ENCODE results near the gene ICAM4. TPM values are rescaled to one million over a fixed set of nuclear protein-coding genes. Genes with fewer than 3 reads are reported as not detected.

ICAM4 gene
- total RNA-seq, 1 donor from 2014 or later: 2.5 TPM

- intact Hi-C loops (cut with micrococcal nuclease): no loop called here
These were observed 3.7 kb downstream of the ICAM4 start for GRCh38 chr19:10290357-10290875.

- intact Hi-C loops (cut with micrococcal nuclease): no loop called here
These were observed 4.3 kb downstream of the ICAM4 start for GRCh38 chr19:10290876-10291553.

DNA sequence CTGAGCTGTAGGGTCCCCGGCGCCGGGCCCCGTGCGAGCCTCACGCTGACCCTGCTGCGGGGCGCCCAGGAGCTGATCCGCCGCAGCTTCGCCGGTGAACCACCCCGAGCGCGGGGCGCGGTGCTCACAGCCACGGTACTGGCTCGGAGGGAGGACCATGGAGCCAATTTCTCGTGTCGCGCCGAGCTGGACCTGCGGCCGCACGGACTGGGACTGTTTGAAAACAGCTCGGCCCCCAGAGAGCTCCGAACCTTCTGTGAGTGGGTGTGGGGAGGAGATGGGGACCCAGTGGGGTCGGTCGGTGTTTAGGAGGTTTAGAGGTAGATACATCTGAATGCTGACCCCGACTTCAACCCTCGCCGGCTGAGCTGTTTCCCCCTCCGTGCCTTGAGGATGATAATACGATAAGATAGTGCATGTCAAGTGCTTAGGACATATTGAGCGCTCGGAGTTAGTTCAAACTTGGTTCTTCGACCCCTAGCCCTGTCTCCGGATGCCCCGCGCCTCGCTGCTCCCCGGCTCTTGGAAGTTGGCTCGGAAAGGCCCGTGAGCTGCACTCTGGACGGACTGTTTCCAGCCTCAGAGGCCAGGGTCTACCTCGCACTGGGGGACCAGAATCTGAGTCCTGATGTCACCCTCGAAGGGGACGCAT, 4.9 kb downstream of the ICAM4 start:
- intact Hi-C loops (cut with micrococcal nuclease): loop anchor here (2.0 kb wide), 1 partner anchor 41 kb away; the partner anchor contains the start of gene RAVER1

DNA sequence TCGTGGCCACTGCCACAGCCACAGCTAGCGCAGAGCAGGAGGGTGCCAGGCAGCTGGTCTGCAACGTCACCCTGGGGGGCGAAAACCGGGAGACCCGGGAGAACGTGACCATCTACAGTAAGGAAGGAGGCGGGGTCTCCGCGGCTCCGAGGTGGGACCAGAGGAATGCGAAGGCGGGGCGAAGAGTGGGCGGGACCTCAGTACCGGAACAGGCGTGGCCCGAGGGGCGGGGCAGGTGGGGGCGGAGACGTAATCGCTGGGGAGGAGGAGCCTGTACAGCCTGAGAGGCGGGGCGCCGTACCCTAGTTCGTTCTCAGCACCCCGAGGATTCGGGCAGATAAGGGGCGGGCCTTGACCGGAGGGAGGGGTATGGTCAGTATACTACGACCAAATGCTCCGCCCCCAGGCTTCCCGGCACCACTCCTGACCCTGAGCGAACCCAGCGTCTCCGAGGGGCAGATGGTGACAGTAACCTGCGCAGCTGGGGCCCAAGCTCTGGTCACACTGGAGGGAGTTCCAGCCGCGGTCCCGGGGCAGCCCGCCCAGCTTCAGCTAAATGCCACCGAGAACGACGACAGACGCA, 5.5 kb downstream of the ICAM4 start:
- intact Hi-C loops (cut with micrococcal nuclease): loop anchor here (2.0 kb wide), 1 partner anchor 41 kb away; the partner anchor contains the start of gene RAVER1

DNA sequence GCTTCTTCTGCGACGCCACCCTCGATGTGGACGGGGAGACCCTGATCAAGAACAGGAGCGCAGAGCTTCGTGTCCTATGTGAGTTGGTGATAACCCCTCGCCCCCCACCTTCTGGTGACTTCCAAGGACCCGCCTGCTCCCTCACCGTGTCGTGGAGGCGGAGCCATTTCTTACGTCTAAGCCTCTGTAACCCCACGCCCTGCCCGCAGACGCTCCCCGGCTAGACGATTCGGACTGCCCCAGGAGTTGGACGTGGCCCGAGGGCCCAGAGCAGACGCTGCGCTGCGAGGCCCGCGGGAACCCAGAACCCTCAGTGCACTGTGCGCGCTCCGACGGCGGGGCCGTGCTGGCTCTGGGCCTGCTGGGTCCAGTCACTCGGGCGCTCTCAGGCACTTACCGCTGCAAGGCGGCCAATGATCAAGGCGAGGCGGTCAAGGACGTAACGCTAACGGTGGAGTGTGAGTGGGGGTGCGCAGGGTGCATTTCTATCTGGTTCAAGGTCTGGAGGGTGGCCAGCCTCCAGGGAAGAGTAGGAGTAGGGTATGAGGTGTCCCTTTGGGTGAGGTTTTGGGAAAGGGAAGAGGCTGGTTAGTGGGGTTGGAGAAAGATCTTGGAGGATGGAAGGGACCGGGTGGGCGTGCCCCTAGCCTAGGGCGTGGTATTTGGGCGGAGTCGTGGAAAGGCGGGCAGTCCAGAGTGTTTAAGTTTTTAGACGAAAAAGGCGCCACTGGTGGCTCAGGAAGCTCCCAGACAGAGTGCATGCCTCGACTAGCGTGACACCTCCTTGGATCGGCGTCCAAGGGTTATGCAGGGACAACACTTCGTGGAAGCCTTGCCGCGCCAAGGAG, 6.3 kb downstream of the ICAM4 start:
- intact Hi-C loops (cut with micrococcal nuclease): loop anchor here (2.0 kb wide), 1 partner anchor 40 kb away; the partner anchor contains the start of gene RAVER1

DNA sequence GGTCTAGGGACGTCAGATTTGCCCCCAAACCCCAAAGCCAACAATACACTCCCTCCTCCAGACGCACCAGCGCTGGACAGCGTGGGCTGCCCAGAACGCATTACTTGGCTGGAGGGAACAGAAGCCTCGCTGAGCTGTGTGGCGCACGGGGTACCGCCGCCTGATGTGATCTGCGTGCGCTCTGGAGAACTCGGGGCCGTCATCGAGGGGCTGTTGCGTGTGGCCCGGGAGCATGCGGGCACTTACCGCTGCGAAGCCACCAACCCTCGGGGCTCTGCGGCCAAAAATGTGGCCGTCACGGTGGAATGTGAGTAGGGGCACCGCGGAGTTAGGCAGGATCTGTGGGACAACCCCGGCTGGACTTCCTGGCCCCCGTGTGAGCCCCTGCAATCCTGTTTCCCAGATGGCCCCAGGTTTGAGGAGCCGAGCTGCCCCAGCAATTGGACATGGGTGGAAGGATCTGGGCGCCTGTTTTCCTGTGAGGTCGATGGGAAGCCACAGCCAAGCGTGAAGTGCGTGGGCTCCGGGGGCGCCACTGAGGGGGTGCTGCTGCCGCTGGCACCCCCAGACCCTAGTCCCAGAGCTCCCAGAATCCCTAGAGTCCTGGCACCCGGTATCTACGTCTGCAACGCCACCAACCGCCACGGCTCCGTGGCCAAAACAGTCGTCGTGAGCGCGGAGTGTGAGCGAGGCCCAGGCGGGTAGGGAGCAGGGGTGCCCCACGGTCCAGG, 7.0 kb downstream of the ICAM4 start:
- intact Hi-C loops (cut with micrococcal nuclease): loop anchor here (2.0 kb wide), 1 partner anchor 39 kb away; the partner anchor contains the start of gene RAVER1

GRCh38 chr19:10294368-10294697, 7.6 kb downstream of the ICAM4 start:
- intact Hi-C loops (cut with micrococcal nuclease): no loop called here

DNA sequence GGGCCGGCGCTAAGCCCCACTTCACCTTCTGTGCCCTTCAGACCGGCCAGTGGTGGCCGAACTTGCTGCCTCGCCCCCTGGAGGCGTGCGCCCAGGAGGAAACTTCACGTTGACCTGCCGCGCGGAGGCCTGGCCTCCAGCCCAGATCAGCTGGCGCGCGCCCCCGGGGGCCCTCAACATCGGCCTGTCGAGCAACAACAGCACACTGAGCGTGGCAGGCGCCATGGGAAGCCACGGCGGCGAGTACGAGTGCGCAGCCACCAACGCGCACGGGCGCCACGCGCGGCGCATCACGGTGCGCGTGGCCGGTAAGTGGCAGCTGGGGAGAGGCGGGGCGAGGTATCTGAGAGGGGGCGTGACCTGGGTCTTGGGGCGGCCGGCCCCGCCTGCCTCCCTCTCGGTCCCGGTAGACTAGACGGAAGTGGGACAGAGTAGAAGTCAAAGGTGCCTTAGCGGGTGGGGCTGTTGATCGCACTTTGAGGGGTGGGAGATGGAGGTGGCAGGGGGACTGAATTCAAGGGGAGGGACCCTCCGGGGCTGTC, 8.6 kb downstream of the ICAM4 start:
- intact Hi-C loops (cut with micrococcal nuclease): no loop called here

DNA sequence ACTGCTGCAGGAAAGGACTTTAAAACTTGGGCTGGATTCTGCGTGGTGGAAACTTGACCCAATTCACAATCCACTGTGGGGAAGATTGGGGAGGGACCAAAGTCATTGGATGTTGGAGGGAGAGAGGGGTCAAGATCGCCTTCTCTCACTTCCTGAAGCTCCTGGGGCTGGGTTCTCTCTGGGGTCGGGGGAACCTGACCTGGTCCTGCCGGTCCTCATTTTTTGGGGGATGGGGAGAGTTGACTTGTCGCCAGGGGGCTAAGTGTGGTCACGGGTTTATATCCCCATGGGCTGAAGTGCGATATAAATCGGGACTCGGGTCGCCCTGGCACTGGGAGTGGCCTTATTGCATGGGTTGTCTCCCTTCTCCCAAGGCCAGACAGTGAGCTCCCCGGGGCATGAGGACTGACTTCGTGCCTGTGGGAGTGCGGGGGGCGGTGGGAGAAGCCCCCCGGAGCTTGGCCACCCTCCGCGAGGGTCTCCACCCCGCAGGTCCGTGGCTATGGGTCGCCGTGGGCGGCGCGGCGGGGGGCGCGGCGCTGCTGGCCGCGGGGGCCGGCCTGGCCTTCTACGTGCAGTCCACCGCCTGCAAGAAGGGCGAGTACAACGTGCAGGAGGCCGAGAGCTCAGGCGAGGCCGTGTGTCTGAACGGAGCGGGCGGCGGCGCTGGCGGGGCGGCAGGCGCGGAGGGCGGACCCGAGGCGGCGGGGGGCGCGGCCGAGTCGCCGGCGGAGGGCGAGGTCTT, 9.3 kb downstream of the ICAM4 start:
- intact Hi-C loops (cut with micrococcal nuclease): no loop called here

DNA sequence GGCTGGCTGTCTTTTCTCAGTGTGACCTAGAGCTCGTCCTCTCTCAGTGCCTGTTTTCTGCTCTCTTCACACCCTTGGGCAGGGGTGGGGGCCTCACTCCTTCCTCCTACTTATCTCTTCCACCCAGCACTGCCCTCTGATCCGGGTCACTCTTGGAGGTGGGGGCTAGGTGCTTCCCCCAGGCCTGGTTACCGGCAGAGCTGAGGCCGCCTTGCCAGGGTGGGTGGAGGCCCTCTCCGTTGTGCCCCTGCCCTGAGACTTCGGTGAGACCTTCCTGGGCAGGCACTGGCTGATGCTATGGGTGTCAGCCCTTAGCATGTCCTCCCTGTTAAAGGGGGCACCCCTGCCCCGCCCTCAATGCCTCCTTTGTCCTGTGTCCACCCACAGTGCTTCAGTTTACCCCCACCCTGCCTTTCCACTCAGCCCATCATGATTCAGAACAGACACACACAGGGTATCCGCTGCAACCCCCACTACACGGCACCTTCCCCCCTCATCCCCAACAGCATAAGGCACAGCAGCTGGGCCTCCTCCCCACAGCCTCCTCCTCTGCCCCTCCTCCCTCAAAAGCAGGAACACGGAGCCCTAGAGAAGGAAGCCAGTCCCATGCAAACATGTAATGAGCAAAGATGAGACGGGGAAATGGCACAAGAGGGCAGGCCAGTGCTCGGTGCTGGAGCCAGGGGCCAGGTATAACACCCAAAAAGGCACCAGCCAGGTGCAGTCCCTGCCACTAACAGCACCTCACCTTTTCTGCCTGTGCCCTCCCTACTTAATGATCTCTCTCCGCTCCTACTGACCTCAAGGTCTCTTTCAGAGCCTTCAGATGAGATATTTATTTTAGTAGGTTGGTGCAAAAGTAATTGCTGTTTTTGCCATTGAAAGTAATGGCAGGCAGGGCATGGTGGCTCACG, 13.0 kb downstream of the ICAM4 start:
- intact Hi-C loops (cut with micrococcal nuclease): no loop called here

DNA sequence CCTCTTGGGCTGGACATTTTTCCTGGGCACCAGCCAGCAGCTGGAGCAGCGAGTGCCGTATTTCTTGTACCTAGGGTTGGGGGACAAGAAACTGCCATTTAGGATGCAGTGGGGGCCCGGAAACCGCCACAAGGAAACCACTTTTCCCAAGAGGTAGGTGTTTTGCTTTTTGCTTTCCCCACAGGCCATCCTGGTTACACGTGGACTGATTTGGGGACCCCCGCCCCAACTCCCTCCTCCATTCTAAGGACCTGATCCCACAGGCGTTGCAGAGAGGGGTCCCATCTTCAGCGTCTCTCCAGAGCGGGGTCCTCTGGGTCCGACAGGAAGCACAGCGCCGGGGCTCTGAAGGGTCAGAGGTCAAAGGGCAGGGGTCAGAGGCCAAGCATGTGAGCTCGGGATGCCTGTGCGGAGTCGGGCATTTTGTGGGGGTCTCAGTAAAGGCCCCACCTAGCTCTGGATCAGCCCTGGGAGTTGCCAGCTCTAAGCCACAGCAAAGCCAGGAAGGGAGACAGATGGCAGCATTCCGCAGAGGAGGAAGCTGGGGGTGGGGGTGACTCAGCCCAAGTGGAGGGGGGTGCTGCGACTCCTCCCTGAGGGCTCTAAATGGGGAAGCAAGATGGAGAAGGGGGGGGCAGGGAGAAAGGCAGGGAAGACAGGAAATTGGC, 18.5 kb downstream of the ICAM4 start:
- intact Hi-C loops (cut with micrococcal nuclease): no loop called here

DNA sequence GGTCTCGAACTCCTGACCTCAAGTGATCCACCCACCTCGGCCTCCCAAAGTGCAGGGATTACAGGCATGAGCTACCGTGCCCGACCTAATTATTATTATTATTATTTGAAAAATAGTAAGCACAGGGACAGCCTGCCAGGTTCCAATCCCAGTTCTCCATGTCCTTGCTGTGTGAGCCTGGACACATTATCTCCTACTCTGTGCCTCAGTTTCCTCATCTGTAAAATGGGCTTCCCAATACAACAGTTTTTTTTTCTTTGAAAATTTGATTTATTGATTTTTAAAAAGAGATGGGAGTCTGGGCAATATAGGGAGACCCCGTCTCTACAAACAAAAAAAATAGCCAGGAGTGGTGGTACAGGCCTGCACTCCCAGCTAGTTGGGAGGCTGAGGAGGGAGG, 19.6 kb downstream of the ICAM4 start:
- intact Hi-C loops (cut with micrococcal nuclease): no loop called here

GRCh38 chr19:10309423-10309822, 22.7 kb downstream of the ICAM4 start, which contains the start of gene ZGLP1:
Gene ZGLP1, minus strand, starts transcription at chr19:10309815.
- intact Hi-C loops (cut with micrococcal nuclease): no loop called here

GRCh38 chr19:10315335-10316214, 28.8 kb downstream of the ICAM4 start, which contains the start of gene FDX2:
Gene FDX2, minus strand, starts transcription at chr19:10316015. Its CDS starts 19 bp downstream, at chr19:10315996.
- intact Hi-C loops (cut with micrococcal nuclease): loop anchor here (1.0 kb wide), 1 partner anchor 18 kb away; the partner anchor contains the start of gene RAVER1

DNA sequence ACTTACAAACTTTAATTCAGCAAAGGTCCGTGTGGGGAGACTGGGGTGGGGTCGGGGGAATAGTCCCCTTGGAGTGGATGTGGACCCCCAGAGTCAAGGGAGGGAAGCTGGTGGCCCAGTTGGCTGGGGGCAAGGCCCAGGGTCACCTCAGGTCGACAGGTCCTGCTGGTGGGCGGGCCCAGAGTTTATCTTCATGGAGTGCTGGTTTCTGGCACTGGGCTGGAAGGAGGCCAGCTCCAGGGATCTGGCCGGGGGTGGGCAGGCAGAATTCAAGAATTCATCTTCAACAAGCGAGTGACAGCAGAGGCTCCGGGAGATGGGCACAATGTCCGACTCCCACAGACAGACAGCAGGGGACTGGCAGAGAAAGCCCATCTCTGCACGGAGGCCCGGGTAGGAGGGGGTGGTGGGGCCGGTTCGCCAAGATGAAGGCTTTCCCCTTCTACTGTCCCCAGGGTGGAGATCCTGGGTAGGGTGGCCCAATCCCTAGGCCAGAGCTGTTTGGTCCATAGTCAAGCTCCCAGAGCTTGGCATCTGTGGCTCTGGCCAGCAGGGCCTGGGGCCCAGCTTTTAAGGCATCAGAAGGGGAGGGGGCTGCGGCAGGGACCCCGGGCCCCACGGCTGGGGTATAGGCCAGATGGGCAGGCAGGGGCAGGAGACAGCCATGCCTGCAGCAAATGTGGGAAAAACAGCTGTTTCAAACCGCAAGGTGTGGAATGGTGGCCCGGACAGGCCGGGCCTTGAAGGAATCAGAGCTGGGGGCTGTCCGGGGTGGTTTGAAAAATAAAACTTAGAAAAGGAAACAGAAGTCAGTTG, 29.7 kb downstream of the ICAM4 start:
- intact Hi-C loops (cut with micrococcal nuclease): loop anchor here (1.0 kb wide), 1 partner anchor 17 kb away; the partner anchor contains the start of gene RAVER1

Measured in T-helper 2 cell treated with Interferon-gamma antibody and Interleukin-4, amounts not matched to agents 100 ng/mL and 5 ng/mL, for 36 hours (primary cell).